ENCODE data around the gene CCDC83.
"Not testable (repeated sequence)": the region's sequence is repeated elsewhere in the genome, so short reads cannot be mapped to it uniquely, and the experiment has no call there.

The CCDC83 gene

DNA sequence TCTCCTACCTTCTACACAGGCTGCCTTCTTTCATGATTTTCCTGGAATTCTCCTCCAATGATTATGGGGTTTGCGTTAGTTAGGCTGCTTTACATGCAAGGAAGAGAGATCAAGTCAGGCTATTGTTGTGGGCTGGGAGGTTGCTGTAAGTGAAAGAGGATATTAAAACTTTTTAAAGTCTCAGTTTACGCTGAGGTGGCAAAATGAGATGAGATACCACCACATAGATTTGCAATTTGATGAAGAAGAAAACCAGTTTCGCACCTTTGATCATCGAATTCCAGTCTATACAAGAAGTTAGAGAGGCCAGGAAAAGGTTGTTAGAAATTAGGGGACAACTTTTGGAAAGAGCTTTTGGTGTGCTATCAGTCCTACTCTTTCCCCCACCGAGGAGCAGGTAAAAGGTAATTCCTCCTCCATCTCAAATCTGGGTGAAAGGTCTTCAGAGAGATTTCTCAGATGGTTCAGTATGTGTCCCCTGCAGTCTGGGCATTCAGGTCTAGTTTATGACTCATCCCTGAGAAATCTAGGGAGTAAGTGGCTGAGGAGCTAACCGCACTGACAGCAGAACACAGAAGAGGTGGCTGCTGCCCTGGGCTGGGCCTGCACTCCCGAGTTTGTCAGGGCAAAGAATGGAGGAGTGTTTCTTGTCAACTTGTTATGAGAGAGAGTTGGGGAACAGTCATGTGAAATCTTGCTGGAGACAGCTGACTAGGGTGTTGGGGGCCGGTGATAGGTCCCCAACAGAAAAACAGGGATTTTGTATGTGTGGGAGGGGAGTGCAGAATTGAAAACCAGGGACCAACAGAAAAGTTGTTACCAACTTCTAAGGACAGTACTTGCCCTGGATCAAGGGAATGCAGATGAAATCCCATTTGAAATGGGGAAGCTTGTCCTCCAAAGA is 34.7 kb downstream of the CCDC83 start:
- no peak for DNase-seq

DNA sequence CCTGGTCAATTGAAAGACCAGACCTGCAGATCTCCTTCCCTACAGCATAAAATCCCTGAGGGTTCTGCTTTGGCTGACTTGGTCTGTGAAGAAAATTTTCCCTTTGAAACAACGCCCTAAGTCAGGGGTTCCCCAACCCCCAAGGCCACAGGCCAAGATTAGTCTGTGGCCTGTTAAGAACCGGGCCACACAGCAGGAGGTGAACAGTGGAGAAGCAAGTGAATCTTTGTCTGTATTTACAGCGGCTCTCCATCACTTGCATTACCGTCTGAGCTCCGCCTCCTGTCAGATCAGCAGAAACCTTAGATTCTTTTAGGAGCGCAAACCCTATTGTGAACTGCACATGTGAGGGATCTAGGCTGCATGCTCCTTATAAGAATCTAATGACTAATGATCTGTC is 38.2 kb downstream of the CCDC83 start:
- no peak for DNase-seq

DNA sequence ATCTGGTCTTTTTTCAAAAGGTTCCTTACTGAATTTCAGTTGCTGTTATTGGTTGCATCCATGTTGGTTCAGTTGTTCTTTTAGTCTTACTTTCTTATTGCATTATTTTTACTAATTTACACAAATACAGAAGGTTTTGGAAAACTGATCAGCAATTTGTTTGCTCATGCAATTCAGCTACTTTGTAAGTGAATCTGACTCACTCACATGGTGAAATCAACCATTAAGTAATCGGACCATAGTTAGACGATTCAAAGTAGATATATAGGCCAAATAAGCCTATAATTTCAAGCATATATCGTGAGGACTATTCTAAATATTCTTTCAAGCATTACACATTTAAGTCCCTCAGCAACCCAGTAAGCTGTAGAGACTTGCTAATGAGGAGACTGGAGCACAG is 41.7 kb downstream of the CCDC83 start:
- DNase-seq: no peak

DNA sequence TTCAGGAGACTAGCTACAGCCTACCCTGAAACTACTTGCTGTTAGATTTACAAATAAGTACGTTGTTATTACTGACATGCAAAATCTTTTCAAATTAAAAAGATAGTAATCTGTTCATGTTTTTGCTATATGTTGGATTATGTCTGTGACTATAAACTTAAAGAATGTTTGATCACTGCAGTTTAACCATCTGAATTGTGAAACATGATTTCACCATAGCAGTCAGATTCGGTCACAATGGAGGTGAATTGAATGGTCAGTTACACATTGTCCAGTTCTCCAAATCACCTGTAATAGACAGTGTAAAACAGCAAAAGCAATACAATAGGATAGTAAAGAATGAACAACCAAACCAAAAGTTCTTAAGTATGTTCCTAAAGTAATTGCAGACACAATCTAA is 43.3 kb downstream of the CCDC83 start:
- no peak for DNase-seq

GRCh38 chr11:85902353-85902752 is 47.2 kb downstream of the CCDC83 start:
- no peak for DNase-seq

DNA sequence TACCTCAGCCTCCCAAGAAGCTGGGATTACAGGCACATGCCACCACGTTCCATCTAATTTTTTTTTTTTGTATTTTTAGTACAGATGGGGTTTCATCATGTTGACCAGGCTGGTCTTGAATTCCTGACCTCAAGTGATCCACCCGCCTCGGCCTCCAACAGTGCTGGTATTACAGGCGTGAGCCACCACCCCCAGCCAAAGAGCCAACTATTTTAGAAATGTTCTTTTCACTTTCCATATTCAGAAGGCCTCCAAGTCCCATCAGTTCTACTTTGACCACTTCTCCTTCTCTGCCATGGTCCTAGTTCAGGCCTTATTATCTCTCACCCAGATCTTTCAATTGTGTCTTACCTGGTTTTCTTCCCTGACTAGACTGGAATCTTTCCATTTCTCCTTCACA is 48.2 kb downstream of the CCDC83 start:
- no peak for DNase-seq

- DNase-seq: no peak
Measured at GRCh38 chr11:85903811-85904210, 48.6 kb downstream of the CCDC83 start.

DNA sequence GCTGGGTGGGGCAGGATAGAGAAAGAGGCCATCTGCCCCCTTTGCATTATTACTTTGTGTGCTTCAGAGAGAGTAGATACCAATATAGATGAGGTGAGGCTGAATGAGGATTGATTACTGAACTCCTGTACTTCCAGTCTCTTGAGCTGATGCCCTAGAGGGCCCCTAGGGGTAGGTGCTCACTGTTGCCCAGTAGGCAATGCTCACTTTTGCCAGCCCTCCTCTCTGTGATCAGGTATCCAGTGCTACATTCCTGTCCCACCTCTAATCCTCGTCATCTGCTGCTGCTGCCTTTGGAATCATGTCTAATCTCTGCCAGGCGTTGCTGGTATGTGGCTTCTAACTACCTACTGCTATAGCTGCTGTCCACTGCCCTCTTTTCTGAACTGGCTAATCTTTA is 57.2 kb downstream of the CCDC83 start:
- DNase-seq: no peak

DNA sequence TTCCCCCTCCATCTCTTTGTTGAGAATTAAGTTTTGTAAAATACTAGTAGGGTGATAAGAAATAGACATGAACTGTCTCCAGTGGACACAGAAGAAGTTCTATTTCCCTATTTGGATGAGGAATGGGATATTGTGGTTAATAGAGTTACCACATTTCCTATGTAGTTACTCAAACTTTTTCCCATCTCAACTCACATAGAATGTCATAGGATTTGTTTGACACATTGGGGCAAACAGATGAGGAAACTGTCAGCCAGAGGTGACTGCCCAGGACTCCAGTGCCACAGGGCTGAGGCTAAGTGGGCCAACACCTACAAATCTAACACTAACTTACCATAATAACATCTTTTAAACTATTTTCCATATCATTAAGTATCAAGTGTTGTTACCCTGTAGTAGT is 58.3 kb downstream of the CCDC83 start:
- no peak for DNase-seq

GRCh38 chr11:85914425-85914824 is 59.2 kb downstream of the CCDC83 start:
- DNase-seq: no peak

DNA sequence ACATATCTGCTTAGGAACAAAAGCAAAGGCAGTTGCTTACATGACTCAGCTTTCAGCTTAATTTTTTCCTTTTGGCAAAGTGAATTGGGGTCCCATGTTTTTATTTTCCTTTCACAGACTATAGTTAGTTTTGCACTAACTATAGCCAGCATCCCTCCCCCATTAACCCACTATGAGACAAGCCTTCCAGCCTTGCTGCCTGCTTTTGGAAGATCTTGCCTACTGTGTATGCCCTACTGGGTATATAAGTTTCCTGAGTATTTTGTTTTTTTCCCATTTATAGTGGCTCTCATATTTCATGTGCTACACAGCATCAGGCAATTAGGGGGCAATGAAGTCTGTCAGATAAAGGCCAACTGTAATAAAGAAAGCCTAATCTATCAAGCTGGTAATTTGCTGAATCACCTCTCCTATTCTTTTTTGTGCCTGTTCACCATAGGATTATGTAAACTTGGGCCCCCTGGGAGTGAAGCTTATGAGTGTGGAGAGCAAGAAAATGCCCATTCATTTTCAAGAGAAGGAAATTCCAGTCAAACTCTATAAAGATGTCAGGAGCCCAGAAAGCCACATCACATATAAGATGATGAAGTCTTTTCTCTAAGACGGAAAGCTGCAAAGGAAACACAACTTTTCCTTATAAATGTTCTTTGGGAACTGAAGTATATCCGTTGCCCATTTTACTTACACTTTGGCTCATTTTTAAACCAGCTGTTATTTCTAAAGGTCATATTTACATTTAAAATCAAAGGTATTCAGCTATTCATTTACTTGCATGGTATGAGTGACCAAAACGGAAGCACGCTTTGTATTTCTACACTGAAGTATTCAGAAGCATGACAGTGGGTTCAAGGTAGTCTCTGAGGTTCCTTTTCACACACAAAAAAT is 64.0 kb downstream of the CCDC83 start:
- DNase-seq: no peak

DNA sequence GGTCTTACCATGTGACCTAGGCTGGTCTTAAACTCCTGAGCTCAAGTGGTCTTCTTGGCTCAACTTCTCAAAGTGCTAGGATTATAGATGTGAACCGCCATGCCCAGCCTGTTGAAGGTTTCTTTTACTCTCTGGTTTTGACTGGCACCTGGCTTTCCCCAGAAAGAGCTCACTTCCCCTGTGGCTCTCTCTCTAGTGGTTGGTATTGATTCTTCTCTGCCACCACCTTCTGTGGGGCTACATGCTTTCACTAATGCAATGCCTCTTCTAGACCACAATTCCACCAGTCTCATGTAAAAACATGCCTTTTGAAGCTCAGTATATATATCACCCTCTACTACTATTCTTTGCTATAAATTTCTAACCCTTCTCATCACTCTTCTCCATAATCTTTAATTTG is 67.2 kb downstream of the CCDC83 start:
- no peak for DNase-seq

DNA sequence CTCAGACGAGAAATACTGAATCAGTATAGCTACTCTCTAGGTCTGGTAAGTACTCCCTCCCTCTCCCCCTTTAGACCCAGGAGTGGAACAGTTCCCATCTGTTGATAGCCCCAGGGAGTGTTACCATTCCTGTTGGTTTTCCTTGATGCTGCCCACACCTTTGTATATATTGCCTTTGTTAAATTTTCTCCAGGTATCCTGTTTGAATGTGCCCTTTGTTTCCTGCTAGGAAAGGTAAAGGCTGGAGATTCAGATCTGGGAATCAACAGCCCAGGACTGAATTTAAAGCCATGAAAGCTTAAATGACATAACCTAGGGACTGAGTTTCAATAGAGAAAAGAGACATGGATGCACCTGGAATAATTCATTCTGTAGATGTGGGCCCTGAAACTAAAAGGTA is 68.3 kb downstream of the CCDC83 start:
- DNase-seq: no peak

DNA sequence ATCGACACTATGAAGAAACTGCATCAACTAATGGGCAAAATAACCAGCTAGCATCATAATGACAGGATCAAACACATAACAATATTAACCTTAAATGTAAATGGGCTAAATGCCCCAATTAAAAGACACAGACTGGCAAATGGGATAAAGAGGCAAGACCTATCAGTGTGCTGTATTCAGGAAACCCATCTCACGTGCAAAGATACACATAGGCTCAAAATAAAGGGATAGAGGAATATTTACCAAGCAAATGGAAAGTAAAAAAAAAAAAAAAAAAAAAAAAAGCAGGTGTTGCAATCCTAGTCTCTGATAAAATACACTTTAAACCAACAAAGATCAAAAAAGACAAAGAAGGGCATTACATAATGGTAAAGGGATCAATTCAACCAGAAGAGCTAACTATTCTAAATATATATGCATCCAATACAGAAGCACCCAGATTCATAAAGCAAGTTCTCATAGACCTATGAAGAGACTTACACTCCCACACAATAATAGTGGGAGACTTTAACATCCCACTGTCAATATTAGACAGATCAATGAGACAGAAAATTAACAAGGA is 71.6 kb downstream of the CCDC83 start:
- not testable (repeated sequence) for DNase-seq

DNA sequence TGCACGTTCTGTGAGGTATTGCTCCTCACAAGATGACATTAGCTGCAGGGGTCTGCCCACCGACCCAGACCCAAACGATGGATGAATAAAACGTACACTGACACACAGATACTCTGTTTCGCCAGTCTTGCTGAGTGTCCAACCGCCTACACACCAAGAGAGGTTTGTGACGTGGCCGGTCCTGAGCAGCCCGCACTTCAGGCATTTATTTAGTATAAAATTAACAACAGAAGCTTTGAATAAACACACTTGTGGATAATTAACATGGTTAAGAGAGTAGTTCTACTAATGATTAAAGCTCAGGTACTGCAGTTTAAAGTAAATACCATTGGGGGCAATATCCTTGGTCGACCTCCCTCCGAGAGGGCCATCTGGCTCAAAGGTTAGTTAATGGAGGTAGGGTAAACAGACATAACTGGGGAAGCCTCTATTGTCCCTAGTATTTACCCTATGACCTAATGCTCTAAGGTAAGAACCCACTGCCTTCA is 75.7 kb downstream of the CCDC83 start:
- no peak for DNase-seq

- DNase-seq: no peak
Measured at GRCh38 chr11:85934596-85935169, 79.5 kb downstream of the CCDC83 start.

GRCh38 chr11:85935751-85936150 is 80.6 kb downstream of the CCDC83 start:
- no peak for DNase-seq

- no peak for DNase-seq
Measured at GRCh38 chr11:85937835-85938234, 82.7 kb downstream of the CCDC83 start.

DNA sequence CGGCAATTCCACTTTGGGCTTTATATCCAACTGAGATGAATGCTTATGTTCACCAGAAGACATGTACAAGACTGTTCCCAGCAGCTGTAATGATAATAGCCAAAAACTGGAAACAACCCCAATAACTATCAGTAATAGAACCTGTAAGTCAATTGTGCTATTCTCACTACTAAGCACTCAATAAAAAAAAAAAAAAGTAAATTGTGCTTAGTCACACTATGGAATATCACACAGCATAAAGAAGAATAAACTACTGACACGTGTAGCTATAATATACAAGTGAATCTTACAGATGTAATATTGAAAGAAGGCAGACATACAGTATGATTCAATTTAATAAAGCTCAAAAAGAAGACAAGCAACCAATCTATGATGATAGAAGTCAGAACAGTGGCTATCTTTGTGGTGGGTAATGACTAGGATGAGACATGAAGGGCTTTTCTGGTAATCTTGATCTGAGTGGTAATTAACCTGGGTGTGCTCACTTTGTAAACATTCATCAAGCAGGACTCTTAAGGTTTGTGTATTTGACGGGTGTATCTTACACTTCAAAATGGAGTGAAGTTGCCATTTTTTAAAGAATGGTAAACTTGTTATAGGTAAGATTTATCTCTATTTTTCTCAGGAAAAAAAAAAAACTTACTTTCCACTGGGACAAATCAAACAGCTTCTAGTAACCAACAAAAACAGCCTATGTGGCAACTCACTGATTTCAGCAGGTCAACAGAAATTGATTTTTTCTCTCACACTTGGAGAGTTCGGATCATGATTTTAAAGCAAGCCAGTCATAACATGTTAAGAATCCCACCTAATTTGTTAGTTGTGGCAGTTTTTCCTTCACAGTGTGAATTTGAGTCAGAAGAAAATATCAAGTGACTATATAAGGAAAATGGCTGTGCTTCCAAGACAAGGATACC is 84.2 kb downstream of the CCDC83 start:
- no peak for DNase-seq

DNA sequence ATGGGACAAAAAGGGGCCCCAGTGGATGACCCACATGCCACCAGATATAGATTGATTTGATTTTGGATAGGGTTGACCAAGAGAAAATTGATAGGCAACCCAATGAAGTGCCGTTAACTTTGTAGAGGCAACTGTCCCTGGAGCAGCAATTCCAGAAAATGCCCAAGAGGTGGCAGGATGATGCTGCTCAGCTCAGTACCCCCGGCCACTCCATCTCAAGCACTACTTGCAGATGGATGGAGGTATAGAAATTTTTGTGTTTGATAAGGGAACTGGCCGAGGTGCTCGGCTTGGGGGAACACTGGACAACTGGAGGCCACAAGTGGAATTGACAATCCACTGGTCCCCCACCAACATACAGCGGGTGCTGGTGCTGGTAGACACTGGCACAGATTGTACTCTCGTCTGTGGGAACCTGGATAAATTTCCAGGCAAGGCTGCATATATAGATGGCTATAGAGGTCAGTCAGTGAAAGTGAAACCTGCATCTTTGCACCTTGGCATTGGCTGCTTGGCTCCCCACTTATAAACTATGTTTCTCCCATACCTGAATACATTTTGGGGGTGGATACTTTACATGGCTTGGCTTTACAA is 86.3 kb downstream of the CCDC83 start:
- no peak for DNase-seq

- DNase-seq: no peak
Measured at GRCh38 chr11:85945296-85945695, 90.1 kb downstream of the CCDC83 start.

GRCh38 chr11:85945788-85946187 is 90.6 kb downstream of the CCDC83 start:
- DNase-seq: no peak

Data from activated naive CD4-positive, alpha-beta T cell (primary cell).